Mesenteric fat pad (tissue), 1 donor: ENCODE results near the gene ING5. TPM values are rescaled to one million over a fixed set of nuclear protein-coding genes. Genes with fewer than 3 reads are reported as not detected.

Experiments used
- DNase-seq: peaks from one replicate; pipeline ENCODE4 v3.0.0-alpha.2; 2020; ENCODE audit warnings: low spot score
- total RNA-seq: library from RNA; stranded (reverse); fragmentation: NEBNext Ultra II Directional; extraction: Animal tissue kit (Norgen Biotek cat#: 25700); gene quantifications from one replicate; pipeline ENCODE4 v1.2.1, GENCODE V29; 2021
- donor health status: DM: yes; HTN: yes; CAD: no.

Gene ING5
- total RNA-seq, 1 donor from 2014 or later: 29.1 TPM

DNA sequence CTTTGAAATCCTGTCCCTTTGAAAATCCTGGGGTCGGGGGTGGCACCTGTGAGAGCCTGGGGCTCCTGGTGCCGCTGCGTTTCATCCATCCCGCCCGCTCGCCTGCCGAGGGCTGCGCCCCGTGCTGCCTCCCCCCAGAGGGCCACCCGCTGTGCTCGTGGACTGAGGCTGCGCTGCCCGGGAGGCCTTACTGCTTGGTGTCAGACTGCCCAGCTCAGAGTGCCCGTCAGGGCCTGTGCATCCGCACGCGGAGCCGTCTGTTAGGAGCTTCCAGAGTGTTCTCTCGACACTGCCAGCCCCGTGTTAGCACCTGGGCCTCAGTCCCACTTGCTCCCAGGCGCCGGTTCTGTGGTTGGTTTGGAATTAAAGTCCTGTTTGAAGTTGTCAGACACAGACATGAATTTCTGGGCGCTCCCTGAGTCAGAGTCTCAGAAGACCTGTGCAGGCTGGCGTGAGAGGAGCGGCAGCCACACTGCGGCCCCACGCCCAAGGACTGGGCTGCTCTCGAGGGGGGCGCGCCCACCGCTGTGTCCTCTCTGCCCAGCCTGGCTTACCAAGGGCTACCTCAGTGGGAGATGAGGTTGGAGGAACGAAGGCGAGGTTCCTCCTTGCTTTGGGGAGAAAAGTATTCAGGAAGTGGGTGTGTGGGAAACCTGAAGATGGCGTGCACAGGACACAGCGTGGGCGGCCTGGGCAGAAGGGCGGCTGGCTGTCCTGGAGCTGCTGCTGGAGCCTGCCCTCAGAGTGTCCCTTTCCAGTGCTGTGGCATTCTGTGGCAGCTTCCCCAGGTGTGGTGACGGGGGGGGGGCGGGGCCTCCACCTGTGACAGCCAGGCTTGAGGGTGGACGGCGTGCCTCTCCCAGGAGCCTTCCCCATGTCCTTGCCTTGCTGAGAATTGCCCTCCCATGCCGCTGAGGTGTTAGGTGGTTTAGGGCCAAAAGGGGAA, 29.3 kb upstream of the ING5 start:
- DNase-seq: no peak

GRCh38 chr2:241673189-241673663, 28.6 kb upstream of the ING5 start:
- DNase-seq: no peak

DNA sequence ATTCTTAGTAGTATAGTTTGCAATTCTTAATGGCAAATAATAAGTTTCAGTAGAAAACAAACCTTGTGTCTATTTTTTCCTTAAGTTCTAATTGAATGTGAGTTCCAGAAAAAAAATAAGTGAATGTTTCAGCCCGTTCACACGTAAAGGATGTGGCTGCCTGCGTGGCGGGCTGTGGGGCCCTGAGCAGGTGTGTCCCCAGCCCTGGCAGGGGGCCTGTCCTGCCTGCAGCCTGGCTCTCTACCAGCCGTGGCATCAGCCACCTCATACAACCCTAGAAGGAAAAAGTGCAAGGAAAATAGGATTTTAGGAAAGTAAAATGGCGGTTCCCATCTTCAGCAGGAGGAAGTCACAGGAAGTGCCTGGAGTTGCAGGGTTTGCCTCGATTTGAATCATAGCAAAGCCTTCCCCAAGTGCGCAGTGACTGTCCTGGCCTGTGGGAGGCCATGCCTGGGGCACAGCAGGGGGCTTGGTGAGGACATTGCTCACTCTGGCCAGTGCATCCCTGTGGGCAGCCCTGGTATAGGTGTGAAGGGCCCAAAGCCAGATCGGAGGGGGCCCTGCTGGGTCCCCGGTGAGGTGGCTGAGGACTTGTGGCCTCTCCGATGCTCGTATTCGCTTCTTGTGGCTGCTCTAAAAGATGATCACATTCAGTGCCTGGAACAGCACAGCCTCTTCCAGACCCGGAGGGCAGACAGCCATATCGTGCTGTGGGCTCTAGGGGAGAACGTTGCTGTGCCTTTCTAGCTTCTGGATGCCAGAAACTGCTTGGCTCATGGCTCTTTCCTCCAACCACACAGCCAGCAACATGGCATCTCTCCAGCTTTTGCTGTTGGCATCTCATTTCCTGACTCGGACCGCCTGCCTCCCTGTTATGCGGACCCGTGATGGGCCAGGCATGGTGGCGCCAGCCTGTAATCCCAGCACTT, 27.8 kb upstream of the ING5 start:
- no peak for DNase-seq

GRCh38 chr2:241675885-241676284, 26.0 kb upstream of the ING5 start:
- no peak for DNase-seq

GRCh38 chr2:241676665-241677064, 25.2 kb upstream of the ING5 start:
- DNase-seq: no peak

DNA sequence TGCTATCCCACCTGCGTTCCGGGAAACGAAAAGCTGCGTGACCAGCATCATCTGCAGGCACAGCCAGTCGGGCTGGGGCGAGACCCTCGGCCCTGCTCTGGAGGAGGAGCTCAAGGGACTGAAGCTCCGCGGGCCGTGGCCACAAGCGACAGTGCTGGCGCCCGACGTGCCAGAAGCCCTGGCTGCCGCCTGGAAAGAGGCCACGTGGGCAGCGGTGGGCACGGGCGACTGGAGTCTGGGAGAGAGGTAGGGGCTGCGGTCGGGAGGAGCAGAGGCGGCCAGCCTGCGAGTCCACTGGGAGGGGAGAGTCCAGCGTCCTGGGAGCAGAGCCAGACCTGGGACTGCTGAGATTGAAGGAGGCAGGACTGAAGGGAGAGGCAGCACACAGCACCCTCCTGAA, 24.4 kb upstream of the ING5 start:
- no peak for DNase-seq

- DNase-seq: no peak
Measured at GRCh38 chr2:241678307-241678706, 23.5 kb upstream of the ING5 start.

DNA sequence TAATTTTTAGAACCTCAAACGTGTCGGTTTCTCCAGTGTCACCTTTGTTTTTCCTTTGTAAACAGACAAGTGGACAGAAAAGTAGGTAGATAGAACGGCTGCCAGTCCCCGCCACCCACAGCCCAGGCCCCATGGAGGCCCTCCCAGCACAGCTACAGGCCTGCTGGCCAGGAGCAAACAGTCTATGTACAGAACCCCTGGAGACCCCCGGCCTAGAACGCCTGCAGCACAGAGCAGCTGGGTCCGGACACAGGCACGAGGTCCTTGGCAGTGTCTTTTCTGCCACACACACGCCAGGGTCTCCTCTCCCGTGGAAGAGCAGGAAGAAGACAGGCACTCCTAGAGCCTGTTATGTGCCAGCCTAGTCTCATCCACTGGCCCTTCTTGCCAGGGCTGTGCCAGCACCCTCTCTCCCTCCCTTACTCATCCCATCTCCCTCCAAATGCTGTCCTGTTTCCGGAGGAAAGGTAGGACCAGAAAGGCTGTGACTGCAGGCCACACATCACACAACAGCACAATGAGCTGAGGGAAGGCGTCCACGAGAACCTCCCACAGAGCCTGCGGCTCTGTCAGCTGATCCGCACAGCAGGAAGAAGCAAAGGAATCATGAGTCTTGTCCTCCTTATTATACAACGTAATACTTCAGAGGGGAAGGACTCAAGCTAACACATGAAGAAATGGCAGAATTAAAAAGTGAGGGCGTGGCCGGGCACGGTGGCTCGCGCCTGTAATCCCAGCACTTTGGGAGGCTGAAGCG, 22.9 kb upstream of the ING5 start:
- no peak for DNase-seq

DNA sequence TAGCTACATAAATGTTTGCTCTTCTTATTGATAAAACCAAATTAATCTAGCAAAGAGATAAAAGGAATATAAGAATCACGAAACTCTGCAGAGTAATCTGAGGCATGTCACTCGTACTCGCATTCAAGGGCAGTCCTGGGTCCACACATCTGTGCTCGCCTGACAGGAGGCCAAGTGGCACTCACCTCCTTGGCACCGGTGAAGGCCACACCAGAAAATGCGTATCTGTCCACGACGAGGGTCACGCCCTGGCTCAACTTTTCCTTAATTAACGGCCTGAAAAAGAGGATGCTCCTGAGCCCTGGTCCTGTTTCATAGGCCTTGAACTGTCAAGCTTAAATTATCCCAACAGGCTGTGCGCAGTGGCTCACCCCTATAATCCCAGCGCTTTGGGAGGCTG, 21.8 kb upstream of the ING5 start:
- DNase-seq: no peak

DNA sequence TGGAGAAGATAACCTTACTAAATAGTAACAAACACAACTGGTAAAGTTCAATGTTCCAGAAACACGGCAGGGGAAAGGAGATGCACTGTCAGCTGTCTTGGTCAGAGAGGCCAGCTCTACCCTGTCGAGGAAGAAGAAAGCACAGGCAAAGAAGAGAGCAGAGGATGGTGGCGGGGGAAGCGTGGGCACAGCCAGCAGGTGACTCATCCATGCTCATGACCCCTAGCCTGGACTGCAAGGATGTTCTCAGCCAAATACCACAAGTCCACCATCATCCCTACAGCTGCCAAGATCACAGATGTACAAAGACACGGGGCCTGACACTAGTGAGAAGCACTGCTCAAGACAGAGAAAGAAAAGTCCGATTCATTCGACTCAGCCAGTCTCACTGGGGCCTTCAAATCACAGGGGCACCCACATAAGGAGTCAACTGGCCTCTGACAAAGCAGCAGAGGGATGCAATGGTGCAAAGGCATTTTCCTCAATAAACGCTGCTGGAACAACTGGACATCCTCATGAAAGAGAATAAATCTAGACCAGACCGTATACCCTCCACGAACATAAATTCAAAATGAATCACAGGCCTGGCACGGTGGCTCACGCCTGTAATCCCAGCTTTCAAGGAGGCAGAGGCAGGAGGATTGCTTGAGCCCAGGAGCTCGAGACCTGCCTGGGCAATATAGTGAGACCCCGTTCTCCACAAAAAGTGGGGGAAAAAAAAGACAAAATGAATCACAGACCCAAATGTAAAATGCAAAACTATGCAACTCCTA, 20.8 kb upstream of the ING5 start:
- DNase-seq: no peak

DNA sequence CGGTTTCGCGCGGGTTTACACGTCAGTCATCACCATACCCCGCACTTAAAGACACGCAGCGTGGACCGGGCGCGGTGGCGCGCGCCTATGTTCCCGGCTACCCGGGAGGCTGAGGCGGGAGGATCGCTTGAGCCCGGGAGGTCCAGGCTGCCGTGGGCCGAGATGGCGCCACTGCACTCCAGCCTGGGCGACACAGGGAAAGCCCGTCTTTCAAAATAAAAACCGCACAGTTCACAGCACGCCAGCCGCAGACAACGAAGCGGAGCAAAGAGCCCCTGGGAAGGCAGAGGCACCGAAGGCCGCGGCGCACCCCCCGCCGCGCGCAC, 15.6 kb upstream of the ING5 start:
- no peak for DNase-seq

- peak; percentile 99 for DNase-seq
Measured at GRCh38 chr2:241686650-241687425, 15.0 kb upstream of the ING5 start, which contains the start of gene DTYMK. DTYMK (minus strand) TSS chr2:241686815; CDS start chr2:241686783, 32 bp downstream.

DNA sequence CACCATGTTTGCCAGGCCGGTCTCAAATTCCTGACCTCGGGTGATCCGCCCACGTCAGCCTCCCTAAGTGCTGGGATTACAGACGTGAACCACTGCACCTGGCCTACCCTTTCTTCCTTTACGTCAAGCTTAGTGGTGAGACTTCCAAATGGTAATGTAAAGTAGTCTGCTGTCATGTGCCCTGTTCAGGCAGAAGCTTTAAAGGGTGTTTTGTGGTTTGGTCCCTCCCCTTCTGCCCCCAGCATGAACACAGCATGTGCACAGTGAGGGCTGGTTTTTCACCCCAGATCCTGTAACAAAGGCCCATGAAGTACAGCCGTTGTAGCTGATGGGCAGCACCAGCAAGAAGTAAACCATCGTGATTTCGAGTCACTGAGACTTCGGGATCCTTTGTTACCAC, 12.5 kb upstream of the ING5 start:
- no peak for DNase-seq

GRCh38 chr2:241690202-241690717, 11.6 kb upstream of the ING5 start:
- DNase-seq: no peak

- no peak for DNase-seq
Measured at GRCh38 chr2:241692448-241692847, 9.4 kb upstream of the ING5 start.

DNA sequence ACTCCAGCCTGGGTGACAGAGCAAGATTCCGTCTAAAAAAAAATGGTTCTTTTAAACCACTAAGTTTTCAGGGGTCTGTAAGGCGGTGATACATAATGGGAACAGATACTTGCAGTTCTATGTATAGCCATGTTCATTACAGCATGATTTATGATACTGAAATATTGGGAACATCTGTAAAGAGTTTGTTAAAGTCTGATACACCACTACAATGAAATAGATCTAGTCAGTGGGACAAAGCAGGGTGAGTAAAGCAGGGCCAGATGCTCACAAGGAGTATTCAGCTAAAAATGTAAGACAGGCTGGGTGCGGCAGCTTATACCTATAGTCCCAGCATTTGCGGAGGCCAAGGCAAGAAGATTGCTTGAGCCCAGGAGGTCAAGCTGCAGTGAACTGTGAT, 6.2 kb upstream of the ING5 start:
- no peak for DNase-seq

DNA sequence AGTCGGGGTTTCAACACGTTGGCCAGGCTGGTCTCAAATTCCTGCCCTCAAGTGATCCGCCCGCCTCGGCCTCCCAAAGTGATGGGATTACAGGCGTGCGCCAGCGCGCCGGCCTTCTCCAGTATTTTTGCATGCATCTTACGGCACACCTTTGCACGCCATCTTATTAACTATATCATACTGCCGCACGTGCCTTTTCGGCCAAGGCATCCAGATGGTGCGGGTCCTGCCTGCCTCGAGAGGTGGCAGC, 765 bp upstream of the ING5 start:
- no peak for DNase-seq

DNA sequence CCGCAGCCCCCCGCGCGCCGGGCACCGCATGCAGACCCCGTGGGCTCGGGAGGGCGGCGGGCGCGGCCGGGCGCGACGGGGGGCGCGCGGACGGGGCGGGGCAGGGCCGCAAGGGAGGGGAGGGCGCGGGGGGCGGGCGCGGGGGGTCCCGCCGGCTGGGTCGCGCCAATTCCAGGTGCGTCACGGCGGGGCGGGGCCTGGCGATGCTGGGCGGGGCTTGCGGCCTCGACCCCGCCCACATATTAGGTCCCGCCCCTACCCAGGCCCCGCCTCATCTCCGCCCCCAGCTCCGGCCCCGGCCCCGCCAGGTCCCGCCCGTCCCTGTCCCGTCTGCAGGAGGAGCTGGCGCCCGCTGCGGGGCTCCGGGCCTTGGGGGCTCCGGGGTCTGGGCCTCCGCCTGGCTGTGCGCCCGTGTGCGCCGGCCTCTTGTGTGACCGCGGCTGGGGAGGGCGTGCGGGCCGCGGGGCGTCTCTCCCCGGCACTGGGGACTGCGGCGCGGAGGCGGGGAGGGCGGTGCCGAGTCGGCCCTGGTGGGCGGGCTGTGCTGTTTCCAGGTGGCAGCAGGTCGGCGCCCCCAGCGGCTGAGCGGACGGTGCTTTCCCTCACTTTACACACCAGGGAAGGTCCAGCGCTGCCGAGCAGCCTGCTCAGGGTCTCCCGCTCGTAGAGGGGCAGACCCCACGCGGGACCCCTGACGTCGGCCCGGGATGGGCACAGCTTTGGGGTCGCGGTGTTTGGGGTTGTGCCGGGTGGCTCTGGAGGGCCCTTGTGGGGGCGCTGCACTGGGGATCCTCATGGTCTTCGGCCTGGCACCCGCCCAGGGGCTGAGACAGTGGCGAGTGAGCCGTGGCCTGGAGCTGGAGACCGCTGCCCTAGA, 554 bp downstream of the ING5 start:
- peak; percentile 97 for DNase-seq
